ENCODE results near the gene ZYG11A.
A peak's percentile ranks its signal among the peaks of the same experiment; 100 is the strongest.
"Not testable (repeated sequence)": the region's sequence is repeated elsewhere in the genome, so short reads cannot be mapped to it uniquely, and the experiment has no call there.

The ZYG11A gene

DNA sequence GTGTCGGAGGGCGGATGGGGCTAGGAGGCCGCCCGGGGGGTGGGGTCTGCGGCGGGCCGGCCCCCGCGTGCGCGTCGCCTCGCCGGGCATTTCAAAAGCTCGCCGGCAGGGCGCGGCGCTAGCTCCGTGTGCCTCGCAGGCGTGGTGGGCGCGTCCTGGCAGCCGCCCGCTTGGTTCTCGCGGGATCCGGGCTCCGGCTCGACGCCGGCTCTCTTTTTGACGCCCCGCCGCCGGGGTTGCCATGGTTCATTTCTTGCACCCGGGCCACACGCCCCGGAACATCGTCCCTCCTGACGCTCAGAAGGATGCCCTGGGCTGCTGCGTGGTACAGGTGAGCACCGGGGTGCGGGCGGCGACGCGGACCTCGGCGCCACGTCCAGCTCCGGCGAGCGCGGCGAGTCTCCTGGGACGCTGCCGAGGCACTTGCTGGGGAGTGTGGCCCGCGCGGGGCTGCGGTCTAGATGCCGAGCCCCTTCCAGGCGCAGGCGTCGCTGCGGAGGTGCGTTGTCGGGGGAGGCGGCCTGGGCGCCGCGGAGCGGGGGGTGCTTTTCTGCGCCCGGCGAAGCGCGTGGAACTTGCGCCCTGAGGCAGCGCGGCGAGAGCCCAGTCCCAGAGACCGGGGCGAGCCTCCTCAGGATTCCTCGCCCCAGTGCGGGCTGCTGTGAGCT is at the start of gene ZYG11A:
Gene ZYG11A (plus strand): TSS at position 118 of the 668 bp plus-strand sequence. CDS start 124 bp downstream, at position 242.
- DNase-seq (ENCODE audit: low spot score): peak; percentile 69

DNA sequence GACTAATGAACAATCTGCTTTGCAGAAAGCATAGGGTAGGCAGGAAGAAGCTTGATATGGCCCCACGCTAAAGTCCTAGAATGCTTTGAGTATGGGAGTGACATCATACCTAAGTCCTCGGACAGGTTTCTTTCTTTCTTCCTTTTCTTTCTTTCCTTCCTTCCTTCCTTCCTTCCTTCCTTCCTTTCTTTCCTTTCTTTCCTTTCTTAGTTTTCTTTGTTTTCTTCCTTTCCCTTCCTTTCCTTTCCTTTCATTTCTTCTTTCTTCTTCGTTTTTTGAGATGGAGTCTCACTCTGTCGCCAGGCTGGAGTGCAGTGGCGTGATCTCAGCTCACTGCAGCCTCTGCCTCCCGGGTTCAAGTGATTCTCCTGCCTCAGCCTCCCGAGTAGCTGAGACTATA is 48.8 kb upstream of the ZYG11A start:
- not testable (repeated sequence) for DNase-seq (ENCODE audit: low spot score)

DNA sequence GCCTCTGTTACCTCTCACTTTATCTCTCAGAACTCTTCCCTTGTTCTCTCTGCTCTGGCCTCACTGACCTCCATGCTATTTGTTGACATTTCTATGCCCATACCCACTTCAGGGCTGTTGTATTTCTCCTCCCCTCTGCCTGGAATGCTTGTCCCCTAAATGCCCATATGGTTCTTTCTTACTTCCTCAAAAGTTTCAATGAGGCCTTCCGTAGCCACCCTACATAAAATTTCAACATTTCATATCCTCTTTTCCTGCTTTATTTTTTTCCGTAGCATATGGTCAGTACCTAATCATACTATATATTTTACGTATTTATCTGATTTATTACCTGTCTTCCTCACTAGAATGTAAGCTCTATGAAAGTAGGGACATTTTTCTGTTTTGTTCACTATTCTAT is 47.1 kb upstream of the ZYG11A start:
- DNase-seq (ENCODE audit: low spot score): no peak

DNA sequence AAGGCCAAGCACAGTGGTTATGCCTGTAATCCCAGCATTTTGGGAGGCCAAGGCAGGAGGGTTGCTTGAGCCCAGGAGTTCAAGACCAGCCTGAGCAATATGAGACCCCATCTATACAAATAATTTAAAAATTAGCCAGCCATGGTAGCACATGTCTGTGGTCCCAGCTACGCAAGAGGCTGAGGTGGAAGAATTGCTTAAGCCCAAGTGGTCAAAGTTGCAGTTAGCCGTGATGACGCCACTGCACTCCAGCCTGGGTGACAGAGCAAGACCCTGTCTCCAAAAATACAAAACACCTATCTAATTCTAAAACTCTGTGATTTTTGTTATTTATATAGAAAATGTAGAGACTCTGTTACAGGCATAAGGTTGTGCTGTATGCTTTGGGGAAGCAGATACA is 44.2 kb upstream of the ZYG11A start:
- DNase-seq (ENCODE audit: low spot score): no peak

DNA sequence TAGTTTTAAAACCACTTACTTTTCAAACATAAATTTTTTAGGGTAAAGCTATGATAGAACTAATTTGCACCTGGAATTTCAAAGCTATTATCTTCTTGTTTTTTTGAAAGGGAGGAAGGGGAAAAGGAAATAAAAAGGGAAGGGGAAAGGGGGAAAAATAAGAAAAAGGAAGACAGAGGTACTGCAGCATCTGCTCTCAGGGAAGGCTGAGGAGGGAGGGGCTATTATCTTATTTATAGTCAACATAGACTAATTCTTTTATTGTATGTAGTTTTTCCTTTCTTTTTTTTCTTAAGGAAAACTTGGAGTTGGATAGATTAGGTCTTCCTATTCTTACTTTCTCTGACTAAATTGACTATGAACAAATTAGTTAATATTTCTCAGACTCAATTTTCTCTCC is 41.5 kb upstream of the ZYG11A start:
- no peak for DNase-seq (ENCODE audit: low spot score)

DNA sequence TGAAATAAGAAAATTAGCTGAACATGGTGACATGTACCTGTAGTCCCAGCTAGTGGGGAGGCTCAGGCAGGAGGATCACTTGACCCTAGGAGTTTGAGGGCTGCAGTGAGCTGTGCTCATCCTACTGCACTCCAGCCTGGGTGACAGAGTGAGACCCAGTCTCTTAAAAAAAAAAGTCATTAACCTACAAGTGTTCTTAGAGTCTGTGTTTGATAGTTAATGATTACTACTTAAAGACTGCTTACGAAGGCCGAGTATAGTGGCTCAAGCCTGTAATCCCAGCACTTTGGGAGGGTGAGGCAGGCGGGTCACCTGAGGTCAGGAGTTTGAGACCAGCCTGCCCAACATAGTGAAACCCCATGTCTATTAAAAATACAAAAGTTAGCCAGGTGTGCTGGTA is 38.5 kb upstream of the ZYG11A start:
- DNase-seq (ENCODE audit: low spot score): not testable (repeated sequence)

DNA sequence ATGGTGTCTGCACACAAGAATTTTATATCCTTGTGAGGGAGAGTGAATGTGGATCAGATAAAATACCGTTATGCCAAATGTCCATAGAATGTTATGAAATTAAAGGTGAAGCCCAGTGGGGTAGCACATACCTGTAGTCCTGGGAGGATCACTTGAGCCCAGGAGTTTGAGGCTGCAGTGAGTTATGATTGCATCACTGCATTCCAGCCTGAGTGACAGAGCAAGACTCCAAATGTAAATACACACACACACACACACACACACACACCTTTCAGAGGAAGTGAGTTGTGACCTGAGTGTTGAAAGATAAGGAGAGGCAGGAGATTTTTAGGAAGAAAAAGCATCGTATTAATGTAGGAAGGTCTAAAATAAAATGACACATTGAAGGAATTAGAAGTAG is 28.1 kb upstream of the ZYG11A start:
- DNase-seq (ENCODE audit: low spot score): no peak

DNA sequence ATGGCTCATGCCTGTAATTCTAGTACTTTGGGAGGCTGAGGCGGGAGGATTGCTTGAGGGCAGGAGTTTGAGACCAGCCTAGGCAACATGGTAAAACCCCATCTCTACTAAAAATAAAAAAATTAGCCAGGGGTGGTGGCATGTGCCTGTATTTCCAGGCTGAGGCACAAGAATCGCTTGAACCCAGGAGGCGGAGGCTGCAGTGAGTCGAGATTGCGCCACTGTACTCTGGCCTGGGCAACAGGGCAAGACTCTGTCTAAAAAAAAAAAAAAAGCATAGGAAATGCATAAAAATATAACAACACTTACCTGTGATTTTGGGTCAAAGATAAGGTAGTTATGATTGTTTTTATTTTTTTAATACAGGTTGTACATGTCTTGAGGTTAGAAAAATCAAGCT is 21.7 kb upstream of the ZYG11A start:
- not testable (repeated sequence) for DNase-seq (ENCODE audit: low spot score)

DNA sequence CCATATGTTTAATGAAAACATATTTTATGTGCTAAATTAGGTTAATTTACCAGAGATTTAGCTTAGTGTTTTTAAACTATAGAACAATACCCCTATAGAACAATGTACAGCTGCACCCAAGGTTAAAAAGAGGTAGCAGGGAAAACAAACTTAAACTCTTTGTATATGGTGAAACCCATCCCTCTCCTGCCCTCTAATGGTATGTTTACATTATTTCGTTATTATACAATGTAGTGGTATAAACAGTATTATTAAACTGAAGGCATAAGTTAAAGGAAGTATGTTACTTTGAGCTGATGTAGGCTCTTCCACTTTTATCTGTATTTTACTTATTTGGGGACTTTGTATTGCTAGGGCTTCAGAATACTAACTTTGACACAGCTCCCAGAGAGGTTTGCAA is 16.7 kb upstream of the ZYG11A start:
- peak; percentile 16 for DNase-seq (ENCODE audit: low spot score)

DNA sequence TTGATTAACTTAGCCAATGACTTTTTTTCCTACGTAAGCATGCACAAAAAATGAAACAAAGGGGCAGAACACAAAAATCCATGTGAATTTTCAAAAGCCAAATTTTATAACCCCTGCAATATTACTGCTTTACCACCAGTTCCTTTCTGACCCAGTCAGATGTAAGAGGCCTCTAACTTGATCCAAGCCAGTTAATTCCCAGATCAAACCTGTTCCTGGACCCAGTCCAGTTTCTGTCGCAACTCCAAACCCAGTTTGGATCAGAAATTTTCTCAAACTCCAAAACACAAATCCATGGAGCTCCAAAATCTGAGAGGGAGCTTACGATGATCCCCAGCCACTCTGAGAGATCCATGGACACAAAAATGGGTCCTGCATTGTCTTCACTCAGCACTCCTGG is 7.8 kb upstream of the ZYG11A start:
- DNase-seq (ENCODE audit: low spot score): no peak

DNA sequence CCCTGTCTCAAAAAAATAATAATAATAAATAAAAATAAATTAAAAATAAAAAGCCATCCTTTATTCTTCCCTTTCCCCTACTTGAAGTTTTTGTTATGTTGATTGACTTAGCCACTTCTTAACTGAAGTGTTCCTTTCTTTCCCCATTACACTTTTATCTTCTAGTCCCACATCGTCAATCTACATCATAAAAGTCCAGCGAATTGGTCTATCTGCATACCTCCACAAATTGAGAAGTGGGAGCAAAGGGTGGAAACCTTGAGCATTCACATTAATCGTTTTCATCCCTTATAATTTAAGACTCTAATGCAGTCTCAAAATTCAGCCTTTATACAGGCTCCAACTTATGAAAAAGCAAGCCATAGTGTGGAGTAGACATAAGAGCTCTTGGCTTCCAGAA is 6.5 kb upstream of the ZYG11A start:
- no peak for DNase-seq (ENCODE audit: low spot score)

DNA sequence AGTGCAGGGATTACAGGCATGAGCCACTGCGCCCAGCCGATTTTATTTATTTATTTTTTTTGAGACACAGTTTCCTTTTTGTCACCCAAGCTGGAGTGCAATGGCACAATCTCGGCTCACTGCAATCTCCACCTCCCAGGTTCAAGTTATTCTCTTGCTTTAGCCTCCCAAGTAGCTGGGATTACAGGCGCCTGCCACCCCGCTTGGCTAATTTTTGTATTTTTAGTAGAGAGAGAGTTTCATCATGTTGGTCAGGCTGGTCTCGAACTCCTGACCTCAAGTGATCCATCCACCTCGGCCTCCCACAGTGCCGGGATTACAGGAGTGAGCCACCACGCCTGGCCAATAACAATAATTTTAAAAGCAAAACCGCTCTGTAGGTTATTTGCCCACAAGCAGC is 3.4 kb upstream of the ZYG11A start:
- DNase-seq (ENCODE audit: low spot score): not testable (repeated sequence)

DNA sequence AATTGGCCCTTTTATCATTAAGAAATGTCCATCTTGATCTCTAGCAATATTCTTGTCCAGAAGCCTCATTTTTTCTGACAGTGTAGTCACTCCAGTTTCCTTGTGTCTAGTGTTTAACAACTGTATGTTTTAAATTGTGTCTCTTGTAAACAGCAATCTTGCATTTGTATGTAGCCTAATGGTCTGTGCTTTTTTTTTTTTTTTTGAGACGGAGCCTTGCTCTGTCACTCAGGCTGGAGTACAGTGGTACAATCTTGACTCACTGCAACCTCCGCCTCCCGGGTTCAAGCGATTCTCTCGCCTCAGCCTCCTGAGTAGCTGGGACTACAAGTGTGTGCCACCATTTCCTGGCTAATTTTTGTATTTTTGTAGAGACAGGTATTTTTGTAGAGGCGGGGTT is 2.6 kb downstream of the ZYG11A start:
- not testable (repeated sequence) for DNase-seq (ENCODE audit: low spot score)

DNA sequence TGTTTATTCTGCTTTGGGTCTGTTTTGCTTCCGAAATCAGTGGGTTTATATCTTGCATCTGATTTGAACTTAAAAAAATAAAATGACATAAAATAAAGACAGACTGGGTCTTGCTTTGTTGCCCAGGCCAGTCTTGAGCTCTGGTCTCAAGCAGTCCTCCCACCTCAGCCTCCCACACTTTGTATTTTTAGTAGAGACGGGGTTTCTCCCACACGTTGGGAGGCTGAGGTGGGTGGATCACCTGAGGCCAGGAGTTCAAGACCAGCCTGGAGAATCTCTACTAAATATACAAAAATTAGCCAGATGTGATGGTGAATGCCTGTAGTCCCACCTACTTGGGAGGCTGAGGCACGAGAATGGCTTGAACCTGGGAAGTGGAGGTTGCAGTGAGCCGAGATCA is 5.9 kb downstream of the ZYG11A start:
- no peak for DNase-seq (ENCODE audit: low spot score)

DNA sequence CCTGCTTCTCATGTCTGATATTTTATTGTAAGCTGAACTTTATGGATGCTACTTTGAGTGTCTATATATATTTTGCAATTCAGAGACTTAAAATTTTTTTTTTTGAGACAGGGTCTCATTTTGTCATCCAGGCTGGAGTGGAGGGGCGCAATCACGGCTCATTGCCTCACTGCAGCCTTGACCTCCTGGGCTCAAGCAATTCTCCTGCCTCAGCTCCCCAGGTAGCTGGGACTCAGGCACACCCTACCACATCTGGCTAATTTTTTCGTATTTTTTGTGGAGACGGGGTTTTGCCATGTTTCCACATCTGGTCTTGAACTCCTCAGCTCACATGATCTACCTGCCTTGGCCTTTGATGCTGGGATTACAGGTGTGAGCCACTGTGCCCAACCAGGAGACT is 8.4 kb downstream of the ZYG11A start:
- no peak for DNase-seq (ENCODE audit: low spot score)

DNA sequence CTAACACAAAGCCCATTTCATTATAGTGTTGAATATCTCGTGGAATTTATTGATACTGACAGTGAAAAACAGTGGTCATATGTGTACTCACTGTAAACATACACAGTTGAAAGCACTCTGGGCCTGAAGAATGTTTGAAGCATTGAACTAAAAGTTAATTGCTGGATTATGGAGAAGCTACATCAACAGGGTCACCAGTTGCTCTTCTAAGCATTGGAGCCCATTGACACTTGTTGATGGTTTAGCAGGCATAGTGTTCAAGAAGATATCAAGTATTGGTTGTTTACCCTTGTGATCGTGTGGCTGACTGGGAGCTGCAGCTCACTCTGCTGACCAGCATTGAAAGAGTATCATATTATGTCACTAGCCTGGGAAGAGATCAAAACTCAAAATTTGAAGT is 10.3 kb downstream of the ZYG11A start:
- DNase-seq (ENCODE audit: low spot score): no peak

DNA sequence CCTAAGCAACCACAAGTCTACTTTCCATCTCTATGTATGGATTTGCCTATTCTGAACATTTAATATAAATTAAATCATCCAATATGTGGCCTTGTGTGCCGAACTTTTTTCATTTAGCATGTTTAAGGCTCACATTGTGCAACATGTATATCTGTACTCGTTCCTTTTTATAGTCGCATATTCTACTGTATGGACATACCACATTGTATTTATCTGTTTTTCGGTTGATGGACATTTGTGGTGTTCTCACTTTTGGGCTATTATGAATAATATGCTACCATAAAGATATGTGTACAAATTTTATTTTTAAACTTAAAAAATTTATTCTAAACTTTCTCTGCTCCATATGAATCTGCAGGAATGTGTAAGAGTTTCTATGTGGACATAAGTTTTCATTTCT is 13.0 kb downstream of the ZYG11A start:
- no peak for DNase-seq (ENCODE audit: low spot score)

DNA sequence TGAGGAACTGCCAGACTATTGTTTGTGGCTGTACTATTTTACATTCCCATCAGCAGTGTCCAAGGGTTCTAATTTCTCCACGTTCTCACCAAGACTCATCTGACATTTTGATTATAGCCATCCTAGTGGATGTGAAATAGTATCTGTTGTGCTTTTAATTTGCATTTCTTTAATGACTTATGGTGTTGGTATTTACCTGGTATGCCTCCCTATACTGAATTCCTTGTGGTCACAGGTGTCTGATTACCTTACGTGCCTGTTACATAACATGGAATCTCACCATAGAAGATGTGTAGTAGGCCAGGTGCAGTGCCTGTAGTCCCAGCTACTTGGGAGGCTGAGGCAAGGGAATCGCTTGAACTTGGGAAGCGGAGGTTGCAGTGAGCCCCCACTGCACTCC is 13.5 kb downstream of the ZYG11A start:
- DNase-seq (ENCODE audit: low spot score): no peak

DNA sequence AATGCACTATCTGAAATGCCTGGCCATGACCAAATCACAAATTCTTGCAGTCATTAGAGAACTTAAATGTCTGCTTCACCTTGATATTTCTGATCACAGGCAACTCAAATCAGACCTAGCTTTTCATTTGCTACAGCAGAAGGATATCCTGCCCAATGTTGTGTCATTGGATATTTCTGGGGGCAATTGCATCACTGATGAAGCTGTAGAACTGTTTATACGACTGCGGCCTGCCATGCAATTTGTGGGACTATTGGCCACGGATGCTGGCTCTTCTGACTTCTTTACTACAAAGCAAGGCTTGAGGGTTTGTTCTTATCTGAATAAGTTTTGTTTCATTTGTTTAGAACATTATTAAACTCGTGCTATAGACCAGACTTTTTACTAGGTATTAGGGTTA is 14.9 kb downstream of the ZYG11A start:
- DNase-seq (ENCODE audit: low spot score): no peak

DNA sequence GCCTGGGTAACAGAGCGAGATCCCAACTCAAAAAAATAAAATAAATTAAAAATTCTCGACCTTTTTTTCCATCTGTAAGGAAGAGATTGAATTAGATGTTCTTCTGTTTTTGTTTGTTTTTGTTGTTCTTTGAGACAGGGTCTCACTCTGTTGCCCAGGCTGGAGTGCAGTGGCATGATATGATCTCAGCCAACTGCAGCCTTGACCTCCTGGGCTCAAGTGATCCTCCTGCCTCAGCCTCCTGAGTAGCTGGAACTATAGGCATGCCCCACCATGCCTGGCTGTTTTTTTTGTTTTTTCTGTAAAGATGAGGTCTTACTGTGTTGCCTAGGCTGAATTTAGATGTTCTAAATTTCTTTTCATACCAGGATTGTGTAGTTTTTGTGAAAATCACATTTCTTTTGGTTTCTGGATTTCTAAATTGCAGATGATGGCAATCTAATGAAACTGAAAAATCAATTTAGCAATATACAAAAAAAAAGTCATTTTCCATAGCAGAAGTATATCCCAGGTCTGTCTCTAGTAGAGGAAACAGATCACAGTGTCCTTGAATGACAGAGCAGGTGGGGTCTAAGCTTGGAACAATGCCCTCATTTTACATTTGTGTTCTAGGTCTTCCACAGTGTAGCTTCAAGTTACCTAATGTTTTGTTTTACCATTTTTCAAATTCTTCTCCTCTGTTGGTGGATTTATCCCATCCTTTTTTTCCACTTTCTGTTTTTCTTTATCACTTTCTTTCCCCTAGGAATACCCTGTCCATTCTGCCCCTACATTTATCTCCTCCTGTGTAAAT is 20.3 kb downstream of the ZYG11A start:
- DNase-seq (ENCODE audit: low spot score): no peak

DNA sequence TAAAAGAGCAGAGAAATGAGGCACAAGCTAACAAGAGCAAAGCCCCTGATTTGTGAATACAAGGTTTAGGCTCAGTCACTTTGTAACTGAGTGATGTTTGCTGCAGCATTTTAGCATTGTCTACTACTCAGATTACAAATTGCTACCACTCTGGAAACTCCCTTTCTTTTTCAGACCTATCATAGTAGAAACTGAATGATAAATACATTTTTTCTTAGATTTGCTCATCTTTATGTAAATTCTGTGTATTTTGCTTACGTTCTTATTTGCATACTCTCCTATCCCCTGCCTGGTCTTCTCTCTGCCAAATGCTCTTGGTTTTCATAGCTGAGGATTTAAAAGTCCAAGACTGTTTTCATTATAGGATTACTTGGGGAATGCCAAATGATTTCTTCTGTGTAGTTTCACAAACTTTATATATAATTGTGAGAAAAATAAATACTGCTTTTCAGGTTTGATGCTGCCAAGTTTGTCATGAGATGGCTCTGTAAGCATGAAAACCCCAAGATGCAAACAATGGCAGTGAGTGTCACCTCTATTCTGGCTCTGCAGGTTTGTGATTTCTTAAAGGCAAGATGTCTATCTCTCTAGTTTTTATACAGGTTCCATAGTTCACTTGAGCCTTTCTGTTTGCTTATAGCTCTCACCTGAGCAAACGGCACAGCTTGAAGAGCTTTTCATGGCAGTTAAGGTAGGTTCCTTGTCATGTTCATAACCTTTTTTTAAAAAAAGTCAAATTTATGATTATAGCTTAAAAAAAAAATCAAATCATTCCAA is 24.7 kb downstream of the ZYG11A start:
- DNase-seq (ENCODE audit: low spot score): no peak

DNA sequence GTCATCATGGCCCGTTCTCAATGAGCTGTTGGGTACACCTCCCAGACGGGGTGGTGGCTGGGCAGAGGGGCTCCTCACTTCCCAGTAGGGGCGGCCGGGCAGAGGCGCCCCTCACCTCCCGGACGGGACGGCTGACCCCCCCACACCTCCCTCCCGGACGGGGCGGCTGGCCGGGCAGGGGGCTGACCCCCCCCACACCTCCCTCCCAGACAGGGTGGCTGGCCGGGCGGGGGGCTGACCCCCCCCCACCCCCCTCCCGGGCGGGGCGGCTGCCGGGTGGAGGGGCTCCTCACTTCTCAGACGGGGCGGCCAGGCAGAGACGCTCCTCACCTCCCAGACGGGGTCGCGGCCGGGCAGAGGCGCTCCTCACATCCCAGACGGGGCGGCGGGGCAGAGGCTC is 27.2 kb downstream of the ZYG11A start:
- DNase-seq (ENCODE audit: low spot score): not testable (repeated sequence)

DNA sequence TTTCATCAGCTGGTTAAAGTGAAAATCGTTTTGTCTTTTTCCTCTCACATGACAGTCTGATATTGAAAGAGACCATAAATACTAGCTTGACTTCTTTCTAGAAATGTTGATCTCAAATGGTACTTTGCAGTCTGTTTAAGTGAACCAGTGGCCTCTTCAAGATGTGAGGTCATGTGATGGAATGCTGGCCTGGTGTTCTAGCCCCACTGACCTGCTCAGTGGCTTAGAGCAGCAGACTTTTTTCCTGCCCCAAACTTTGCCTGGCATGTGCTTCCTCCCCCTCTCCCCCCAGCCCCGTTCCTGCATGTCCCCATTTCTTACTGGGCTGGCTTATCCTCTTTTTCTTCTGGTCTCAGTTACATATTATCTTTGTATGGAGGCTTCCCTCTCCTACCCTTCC is 34.3 kb downstream of the ZYG11A start:
- DNase-seq (ENCODE audit: low spot score): no peak
